Activated T-helper 2 cell treated with anti-CD3 and anti-CD28 coated beads, Interferon-gamma antibody, Interleukin-2, Interleukin-4, amounts not matched to agents 10 μg/mL and 5 μg/mL and 100 μg/mL, durations not matched to agents 14 hours and 24 hours and 36 hours (primary cell): ENCODE measurements around the gene SGK1. TPM values are rescaled to one million over a fixed set of nuclear protein-coding genes. Genes with fewer than 3 reads are reported as not detected.

Source experiments
- DNase-seq: peaks from one replicate; pipeline ENCODE4 v3.0.0; 2021; ENCODE audit warnings: low spot score
- H3K27ac Mint-ChIP-seq: one replicate; pipeline ENCODE4 v1.8.0; 2021; ENCODE audit warnings: mixed read lengths
- H3K27me3 Mint-ChIP-seq: one replicate; pipeline ENCODE4 v1.8.0; 2021; ENCODE audit warnings: low read depth, mixed read lengths
- H3K36me3 Mint-ChIP-seq: one replicate; pipeline ENCODE4 v1.8.0; 2021; ENCODE audit warnings: low read depth, mixed read lengths
- H3K4me1 Mint-ChIP-seq: one replicate; pipeline ENCODE4 v1.8.0; 2021; ENCODE audit warnings: low read depth, mixed read lengths
- H3K4me3 Mint-ChIP-seq: one replicate; pipeline ENCODE4 v1.8.0; 2021; ENCODE audit warnings: low read depth, mild to moderate bottlenecking, moderate library complexity, mixed read lengths
- H3K9me3 Mint-ChIP-seq: one replicate; pipeline ENCODE4 v1.8.0; 2021; ENCODE audit warnings: mixed read lengths
- intact Hi-C: fragments of 100-400 bp; cut with micrococcal nuclease; formaldehyde crosslinking; loops from one replicate; pipeline ENCODE4 v1.15.1; 2023
- total RNA-seq: library from RNA; stranded (reverse); gene quantifications from 2 replicates; pipeline ENCODE4 v1.2.3, GENCODE V29; 2022

Gene SGK1
- total RNA-seq: 74.0 and 75.7 TPM in 2 replicates

- intact Hi-C loops: no loop called here
Observed at GRCh38 chr6:134317471-134318131, at the start of gene SGK1. SGK1 (minus strand) TSS chr6:134318112; CDS start chr6:134317460, 652 bp downstream.

DNA sequence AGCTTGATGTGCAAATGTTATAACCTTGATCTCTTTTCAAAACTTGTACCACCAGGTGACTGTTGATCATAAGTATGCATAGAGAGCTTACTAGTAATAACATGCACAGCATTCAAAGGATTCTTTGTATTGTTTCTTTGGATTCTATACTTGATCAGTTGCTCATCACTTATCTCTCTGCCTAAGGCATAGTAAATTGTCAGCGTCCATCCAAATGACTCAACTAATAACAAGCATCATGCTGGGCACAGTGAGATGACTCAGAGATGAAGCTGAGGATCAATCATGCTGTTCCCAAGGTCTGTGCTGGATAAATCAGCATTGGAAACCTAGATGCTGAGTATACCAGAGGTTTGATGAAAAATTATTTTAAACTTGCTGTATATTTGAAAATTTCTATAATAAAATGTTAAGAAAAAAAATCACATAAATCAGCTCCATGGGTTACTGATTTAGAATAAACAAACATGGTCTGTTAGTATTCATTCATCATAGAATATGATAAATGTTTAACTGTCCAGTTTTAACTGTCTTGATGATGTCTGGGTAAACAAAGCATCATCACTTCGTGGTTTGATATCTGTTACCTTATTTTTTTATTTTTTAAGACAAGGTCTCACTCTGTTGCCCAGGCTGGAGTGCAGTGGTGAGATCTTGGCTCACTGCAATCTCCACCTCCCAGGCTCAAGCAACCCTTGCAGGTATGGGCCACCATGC is 45.6 kb upstream of the SGK1 start:
- Mint-ChIP-seq H3K27me3 (no peaks in the 10 kb centered on the region), H3K4me3 (no peak overlapping the region), H3K27ac (no peak overlapping the region), H3K9me3 (no peaks in the 10 kb centered on the region), H3K4me1 (peaks cover 2% of the 10 kb centered on the region), H3K36me3 (no peaks in the 10 kb centered on the region)
- DNase-seq: no peak
- intact Hi-C loops: no loop called here

More at GRCh38 chr6:134317471-134318131, at the start of gene SGK1:
- H3K27ac Mint-ChIP-seq: no peak within 1 kb of the TSS
- H3K9me3 Mint-ChIP-seq: peaks cover 10% of the 10 kb centered on the region
- peaks cover 43% of the 10 kb centered on the region for H3K27me3 Mint-ChIP-seq
- peak within 1 kb of the TSS; percentile 85 for H3K4me3 Mint-ChIP-seq
- H3K36me3 Mint-ChIP-seq: no peaks in the 10 kb centered on the region
- DNase-seq: peak; percentile 10
- peaks cover 19% of the 10 kb centered on the region for H3K4me1 Mint-ChIP-seq

GRCh38 chr6:134361011-134361410 is 43.1 kb upstream of the SGK1 start:
- Mint-ChIP-seq H3K4me1 (peaks cover 7% of the 10 kb centered on the region), H3K4me3 (no peak overlapping the region), H3K27ac (no peak overlapping the region), H3K36me3 (peaks cover 3% of the 10 kb centered on the region), H3K9me3 (peaks cover 7% of the 10 kb centered on the region), H3K27me3 (no peaks in the 10 kb centered on the region)
- no peak for DNase-seq
- intact Hi-C loops: no loop called here

GRCh38 chr6:134359302-134359701 is 41.4 kb upstream of the SGK1 start:
- Mint-ChIP-seq H3K36me3 (peaks cover 4% of the 10 kb centered on the region), H3K27me3 (no peaks in the 10 kb centered on the region), H3K4me1 (peaks cover 7% of the 10 kb centered on the region), H3K9me3 (peaks cover 20% of the 10 kb centered on the region), H3K27ac (no peak overlapping the region), H3K4me3 (no peak overlapping the region)
- DNase-seq: no peak
- intact Hi-C loops: no loop called here

DNA sequence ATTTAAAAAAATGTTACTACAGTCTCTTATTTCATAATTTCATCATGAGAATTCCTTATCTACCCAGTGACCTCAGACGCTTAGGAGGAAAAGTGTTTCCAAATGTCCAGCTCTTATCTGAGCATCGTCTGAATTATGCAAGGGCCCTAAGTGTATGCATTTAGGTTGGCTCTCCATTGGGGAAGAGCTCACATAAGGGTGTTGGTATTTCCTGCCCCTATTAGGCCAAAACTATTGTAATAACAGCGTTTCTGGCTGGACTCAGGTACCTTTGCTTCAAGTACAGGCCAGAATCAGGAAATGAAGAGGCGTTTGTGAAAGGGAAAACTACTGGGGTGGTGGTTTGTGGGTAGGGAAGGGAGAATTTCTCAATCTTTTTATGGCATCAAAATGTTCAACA is 40.4 kb upstream of the SGK1 start:
- intact Hi-C loops: no loop called here

DNA sequence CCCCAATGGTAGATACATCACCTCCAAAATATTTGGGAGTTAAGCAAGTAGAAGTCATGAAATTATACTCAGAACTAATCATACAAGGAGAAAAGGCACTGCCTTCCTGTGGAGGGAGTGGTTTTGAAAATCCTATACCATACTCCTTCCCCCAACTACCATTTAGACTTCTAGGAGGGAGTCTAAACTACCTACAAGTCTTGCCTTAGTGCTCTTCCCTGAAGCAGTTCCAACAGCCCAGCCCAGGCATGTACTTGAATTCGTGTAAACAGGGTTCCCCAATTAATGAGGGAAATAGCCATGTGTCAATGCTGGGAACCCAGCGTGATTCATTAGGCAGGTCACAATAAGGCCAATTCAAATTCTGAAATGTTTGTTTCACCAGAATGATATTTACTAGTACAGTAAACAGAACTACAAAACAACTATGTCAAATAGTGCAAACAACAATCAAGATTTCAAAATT is 39.1 kb upstream of the SGK1 start:
- no peak for DNase-seq
- no peak overlapping the region for H3K27ac Mint-ChIP-seq
- no peak overlapping the region for H3K4me3 Mint-ChIP-seq
- H3K9me3 Mint-ChIP-seq: peaks cover 20% of the 10 kb centered on the region
- intact Hi-C loops: no loop called here
- no peaks in the 10 kb centered on the region for H3K27me3 Mint-ChIP-seq
- H3K4me1 Mint-ChIP-seq: peaks cover 26% of the 10 kb centered on the region
- peaks cover 4% of the 10 kb centered on the region for H3K36me3 Mint-ChIP-seq

More for the DNA sequence above, 40.4 kb upstream of the SGK1 start:
- H3K27me3 Mint-ChIP-seq: no peaks in the 10 kb centered on the region
- peaks cover 4% of the 10 kb centered on the region for H3K36me3 Mint-ChIP-seq
- H3K4me3 Mint-ChIP-seq: no peak overlapping the region
- DNase-seq: no peak
- H3K9me3 Mint-ChIP-seq: peaks cover 20% of the 10 kb centered on the region
- H3K27ac Mint-ChIP-seq: no peak overlapping the region
- H3K4me1 Mint-ChIP-seq: peaks cover 14% of the 10 kb centered on the region

DNA sequence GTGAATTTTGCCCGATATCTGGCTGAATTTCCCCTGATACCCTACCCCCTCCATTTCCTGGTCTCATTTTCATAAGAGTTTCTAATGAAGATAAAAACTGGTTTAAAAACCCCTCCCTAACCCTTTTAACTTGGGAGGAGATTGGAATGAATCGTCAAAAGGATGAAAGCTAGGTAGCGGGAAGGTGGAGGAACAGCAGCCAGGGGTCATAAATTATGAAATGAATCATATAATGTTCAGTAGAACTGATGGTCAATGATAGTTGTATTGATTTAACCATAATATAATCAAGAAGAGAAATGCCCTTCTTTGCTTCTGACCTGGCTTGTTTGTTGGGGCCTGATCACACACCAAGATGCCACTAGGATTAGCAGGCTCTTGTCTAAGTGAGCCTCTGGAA is 38.5 kb upstream of the SGK1 start:
- H3K27ac Mint-ChIP-seq: no peak overlapping the region
- intact Hi-C loops: no loop called here

GRCh38 chr6:134352786-134353480 is 35.0 kb upstream of the SGK1 start:
- peak overlapping the region; percentile 75 for H3K27ac Mint-ChIP-seq
- intact Hi-C loops: loop anchor here (1.0 to 2.0 kb wide), 5 partner anchors 20 to 178 kb away; no protein-coding TSS in a partner anchor
- no peak overlapping the region for H3K4me3 Mint-ChIP-seq
- H3K36me3 Mint-ChIP-seq: peaks cover 4% of the 10 kb centered on the region
- peaks cover 16% of the 10 kb centered on the region for H3K9me3 Mint-ChIP-seq
- H3K27me3 Mint-ChIP-seq: no peaks in the 10 kb centered on the region
- peaks cover 26% of the 10 kb centered on the region for H3K4me1 Mint-ChIP-seq
- DNase-seq: no peak

More for the DNA sequence above, 38.5 kb upstream of the SGK1 start:
- Mint-ChIP-seq H3K9me3 (peaks cover 20% of the 10 kb centered on the region), H3K36me3 (peaks cover 4% of the 10 kb centered on the region), H3K4me1 (peaks cover 33% of the 10 kb centered on the region), H3K27me3 (no peaks in the 10 kb centered on the region), H3K4me3 (no peak overlapping the region)
- no peak for DNase-seq

GRCh38 chr6:134351615-134352474 is 33.9 kb upstream of the SGK1 start:
- H3K9me3 Mint-ChIP-seq: peaks cover 16% of the 10 kb centered on the region
- no peaks in the 10 kb centered on the region for H3K27me3 Mint-ChIP-seq
- H3K27ac Mint-ChIP-seq: peak overlapping the region; percentile 82
- intact Hi-C loops: loop anchor here (2.0 kb wide), 3 partner anchors 21 to 177 kb away; no protein-coding TSS in a partner anchor
- H3K4me3 Mint-ChIP-seq: peak overlapping the region; percentile 71
- H3K4me1 Mint-ChIP-seq: peaks cover 26% of the 10 kb centered on the region
- peak; percentile 10 for DNase-seq
- peaks cover 4% of the 10 kb centered on the region for H3K36me3 Mint-ChIP-seq

DNA sequence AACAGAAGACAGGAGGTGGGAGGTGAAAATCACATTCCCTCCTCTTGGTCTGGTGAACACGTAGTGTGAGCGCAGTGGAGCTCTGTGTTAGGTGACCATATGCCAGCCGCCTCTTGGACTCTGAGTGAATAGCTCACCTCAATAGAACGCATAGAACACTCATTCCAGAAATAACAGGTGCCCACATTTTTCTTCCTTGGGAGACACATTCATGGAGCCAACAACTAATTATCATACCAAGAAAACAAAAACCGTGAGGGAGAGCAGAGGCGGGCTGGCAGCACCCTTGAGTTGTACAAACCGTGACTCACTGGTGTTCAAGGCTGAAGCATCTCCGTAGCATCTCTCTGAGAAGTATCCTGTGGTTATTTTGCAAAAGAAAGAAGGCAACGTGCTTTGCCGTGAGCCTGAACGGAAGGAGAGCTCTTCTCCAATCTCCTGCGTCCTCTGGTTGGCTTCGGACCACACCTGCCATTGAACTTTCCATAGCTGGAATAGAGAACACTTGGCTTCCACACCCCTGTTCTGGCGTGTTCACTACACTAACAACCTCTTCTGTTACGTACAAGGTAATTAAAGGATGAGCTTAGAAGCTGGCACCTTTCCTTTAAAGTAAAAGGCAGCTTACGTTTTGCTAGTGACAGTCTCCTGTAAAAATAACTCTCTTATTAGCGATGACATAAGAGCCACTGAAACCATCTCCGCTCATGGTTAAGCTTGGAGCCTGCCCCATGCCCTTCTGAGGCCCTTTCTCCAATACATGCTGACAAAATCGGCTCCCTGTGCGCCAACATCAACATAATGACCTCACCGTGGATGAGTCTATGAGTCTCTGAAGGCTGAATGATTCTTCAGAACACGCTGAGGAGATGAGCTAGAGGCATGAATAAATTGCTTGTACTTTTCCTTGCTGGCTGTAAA is 30.2 kb upstream of the SGK1 start:
- H3K4me1 Mint-ChIP-seq: peaks cover 18% of the 10 kb centered on the region
- H3K9me3 Mint-ChIP-seq: no peaks in the 10 kb centered on the region
- DNase-seq: no peak
- no peaks in the 10 kb centered on the region for H3K27me3 Mint-ChIP-seq
- intact Hi-C loops: no loop called here
- H3K27ac Mint-ChIP-seq: no peak overlapping the region
- no peaks in the 10 kb centered on the region for H3K36me3 Mint-ChIP-seq
- H3K4me3 Mint-ChIP-seq: no peak overlapping the region

GRCh38 chr6:134346932-134347545 is 29.1 kb upstream of the SGK1 start:
- no peak overlapping the region for H3K4me3 Mint-ChIP-seq
- no peak for DNase-seq
- H3K4me1 Mint-ChIP-seq: peaks cover 7% of the 10 kb centered on the region
- H3K36me3 Mint-ChIP-seq: no peaks in the 10 kb centered on the region
- no peaks in the 10 kb centered on the region for H3K9me3 Mint-ChIP-seq
- no peak overlapping the region for H3K27ac Mint-ChIP-seq
- H3K27me3 Mint-ChIP-seq: no peaks in the 10 kb centered on the region
- intact Hi-C loops: no loop called here
